Measurements from ENCODE around the gene MYH9.

GRCh38 chr22:36430863-36431262 lies 43.1 kb upstream of the MYH9 start:
- no peak for TF ChIP-seq POLR2AphosphoS5 (IDR thresholded peaks at IDR 0.05; ENCODE audit: low read depth, low read length)
- TF ChIP-seq CTCF (IDR thresholded peaks at IDR 0.05): no peak
- TF ChIP-seq REST (IDR thresholded peaks at IDR 0.05; ENCODE audit: insufficient read depth in 1 of 2, low read depth in 2 of 2, low read length in 1 of 2): no peak
- TF ChIP-seq TCF7L2 (IDR thresholded peaks at IDR 0.05; ENCODE audit: low read depth, low read length): no peak
- no peak for TF ChIP-seq SIN3A (IDR thresholded peaks at IDR 0.05; ENCODE audit: borderline replicate concordance, insufficient read depth, low read depth, low read length)

Data from Panc1 (cell line).